GM18519 (cell line): ENCODE results near the gene KCNJ16.
A peak's percentile ranks its signal among the peaks of the same experiment; 100 is the strongest.

Experiments
- ATAC-seq: cut with Tn5 transposase; IDR thresholded peaks from one replicate; pipeline ENCODE4 v1.9.1; 2021; ENCODE audit warnings: mild to moderate bottlenecking, moderate library complexity; ENCODE audit not compliant: unreplicated experiment, low FRiP score

Gene KCNJ16

DNA sequence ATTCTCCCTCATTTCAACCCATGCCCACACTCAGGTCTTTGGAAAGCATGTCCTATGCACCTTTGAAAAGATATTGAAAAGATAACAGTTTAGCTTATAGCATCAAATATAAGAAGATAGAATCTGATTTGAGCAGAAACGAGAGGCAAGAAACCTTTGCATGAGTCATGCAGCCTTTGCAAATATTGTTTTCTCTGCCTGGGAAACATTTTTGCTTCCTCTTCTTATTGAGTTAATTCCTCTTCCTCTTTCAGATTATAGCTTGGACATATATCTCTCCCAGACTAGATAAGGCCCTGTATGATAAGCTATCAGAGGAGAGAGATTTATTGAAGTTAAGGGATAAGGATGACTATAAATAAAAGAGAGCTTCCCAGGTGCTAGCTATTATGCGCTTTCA, 48.2 kb downstream of the KCNJ16 start:
- ATAC-seq = no peak

- no peak for ATAC-seq
Observed at GRCh38 chr17:70124723-70125122, 49.7 kb downstream of the KCNJ16 start.

- ATAC-seq = no peak
Observed at GRCh38 chr17:70127221-70127873, 52.3 kb downstream of the KCNJ16 start.

- ATAC-seq = no peak
Observed at GRCh38 chr17:70128727-70129238, 53.8 kb downstream of the KCNJ16 start.

GRCh38 chr17:70130289-70130688, 55.3 kb downstream of the KCNJ16 start:
- ATAC-seq = no peak

- ATAC-seq = no peak
Observed at GRCh38 chr17:70132505-70132904, 57.5 kb downstream of the KCNJ16 start.

GRCh38 chr17:70134042-70134441, 59.0 kb downstream of the KCNJ16 start:
- no peak for ATAC-seq

DNA sequence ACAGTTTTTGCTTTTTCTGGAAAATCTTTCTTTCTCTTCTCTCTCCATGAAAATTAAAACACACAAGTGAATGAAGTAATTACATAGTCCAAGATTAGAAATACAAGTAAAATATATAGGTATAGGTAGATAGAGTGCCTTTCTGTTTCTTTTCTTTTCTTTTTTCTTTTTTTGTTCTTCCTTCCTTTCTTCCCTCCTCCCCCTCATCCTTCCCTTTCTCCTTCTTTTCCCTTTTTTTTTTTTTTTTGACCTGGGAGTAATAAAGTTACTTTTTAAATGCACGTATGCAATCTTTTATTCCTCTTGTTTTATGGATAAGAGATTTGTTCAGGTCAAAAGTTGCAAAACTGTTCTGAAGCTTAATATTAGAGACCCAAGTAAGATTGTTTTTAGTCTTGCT, 59.8 kb downstream of the KCNJ16 start:
- ATAC-seq = no peak

- ATAC-seq = no peak
Observed at GRCh38 chr17:70136131-70136530, 61.1 kb downstream of the KCNJ16 start.

DNA sequence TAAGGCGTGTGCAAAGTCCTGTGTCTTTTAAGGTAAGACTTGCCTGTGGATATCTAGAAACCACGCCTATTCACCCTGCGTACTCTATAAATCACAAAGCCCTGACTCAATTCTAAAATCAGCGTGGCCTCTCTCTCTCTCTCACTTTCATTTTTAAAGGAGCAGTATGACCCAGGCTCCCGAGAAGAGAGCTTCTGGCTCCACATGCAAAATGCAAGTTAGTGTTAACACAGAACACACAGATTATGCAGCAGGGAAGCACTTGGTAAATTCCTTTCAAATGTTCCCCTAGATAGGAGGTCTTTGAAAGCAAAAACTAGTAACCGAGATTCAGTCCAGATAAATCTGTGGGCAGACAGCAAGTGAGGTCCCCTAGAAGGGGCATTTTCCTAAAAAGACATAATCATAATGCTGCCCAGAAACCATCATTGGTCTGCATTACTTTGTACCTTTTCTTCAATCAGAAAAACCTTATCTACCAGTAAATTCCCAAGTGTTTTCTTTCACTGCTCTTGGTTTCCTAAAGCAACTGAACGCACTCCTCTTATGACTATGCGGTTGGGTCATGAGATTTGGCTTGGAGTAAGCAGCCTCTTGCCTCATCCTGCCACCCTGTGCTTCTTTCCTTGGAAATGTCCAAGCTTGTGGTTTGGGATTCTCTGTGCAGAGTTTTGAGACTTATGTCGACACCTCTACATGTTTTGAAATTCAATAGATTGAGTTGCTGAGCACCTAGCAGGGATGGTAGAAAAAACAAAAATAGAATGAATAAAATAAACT, 62.6 kb downstream of the KCNJ16 start:
- peak; percentile 97 for ATAC-seq

DNA sequence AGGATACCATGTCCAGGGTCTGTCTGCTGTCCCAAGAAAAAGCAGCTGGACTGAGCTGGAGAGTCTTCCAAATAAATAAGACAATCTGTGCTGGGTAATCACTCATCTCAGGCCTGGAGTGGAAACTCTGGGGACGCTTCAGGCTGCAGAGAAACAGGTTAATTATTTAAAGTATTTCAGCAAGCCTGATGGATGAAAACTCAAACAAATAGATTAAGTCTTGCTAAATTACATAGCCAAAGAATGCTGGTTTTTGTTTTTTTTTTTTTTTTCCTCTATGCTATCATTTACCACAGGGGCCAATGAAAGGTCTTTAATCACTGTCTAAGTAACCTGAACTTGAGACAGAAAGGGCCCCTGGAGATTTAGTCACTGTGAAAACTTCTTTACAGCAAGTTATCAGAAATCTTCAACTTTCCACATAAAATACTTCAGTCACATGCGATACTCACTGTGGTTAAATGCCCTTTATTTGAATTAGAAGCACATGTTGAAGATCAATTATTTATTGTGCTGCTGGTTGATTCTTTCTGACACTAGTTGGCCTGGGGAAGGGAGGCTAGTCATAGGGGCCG, 63.4 kb downstream of the KCNJ16 start:
- no peak for ATAC-seq

- no peak for ATAC-seq
Observed at GRCh38 chr17:70139449-70139993, 64.5 kb downstream of the KCNJ16 start.

- ATAC-seq = no peak
Observed at GRCh38 chr17:70144260-70144846, 69.3 kb downstream of the KCNJ16 start.

GRCh38 chr17:70153210-70153609, 78.2 kb downstream of the KCNJ16 start:
- ATAC-seq = no peak

GRCh38 chr17:70157151-70157550, 82.1 kb downstream of the KCNJ16 start:
- ATAC-seq = no peak

DNA sequence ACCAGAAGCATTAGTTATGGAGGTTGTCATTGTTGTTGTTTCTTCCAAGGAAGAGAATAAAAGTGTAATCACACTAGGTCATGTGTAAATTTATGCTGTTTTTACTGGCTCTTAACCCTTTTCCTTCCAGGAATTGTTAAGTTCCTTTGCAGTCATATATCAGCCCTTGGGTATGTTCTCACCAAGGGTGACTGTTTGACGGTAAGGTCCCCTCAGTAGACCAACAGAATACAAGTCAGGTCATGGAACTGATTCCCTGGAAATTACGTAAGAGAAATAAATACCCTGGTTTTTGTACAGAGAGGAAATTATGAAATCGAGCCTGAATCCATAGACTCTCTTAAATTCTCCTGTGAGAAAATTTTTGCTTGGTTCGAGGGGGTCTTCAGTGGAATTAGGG, 83.2 kb downstream of the KCNJ16 start:
- no peak for ATAC-seq

DNA sequence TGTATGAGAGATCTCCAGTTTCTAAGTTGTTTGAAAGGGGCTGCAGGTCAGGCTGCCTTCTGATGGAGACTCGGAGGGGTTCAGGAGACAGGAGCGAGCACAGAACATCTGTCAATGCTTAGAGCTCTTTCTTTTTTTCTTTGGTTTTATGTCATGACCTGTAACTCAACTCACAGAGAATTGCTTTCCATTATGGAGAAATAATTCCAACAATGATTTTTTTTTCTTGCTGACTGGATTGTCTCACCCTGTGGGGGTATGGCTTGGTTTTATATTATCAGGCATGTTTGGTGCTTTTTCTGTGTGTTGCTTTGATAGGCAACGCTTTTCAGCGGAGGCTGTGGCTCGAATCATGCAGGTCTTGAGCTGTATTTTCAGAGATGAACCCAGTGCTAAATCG, 83.6 kb downstream of the KCNJ16 start:
- ATAC-seq = no peak

- no peak for ATAC-seq
Observed at GRCh38 chr17:70159980-70160379, 85.0 kb downstream of the KCNJ16 start.

- no peak for ATAC-seq
Observed at GRCh38 chr17:70161519-70161918, 86.5 kb downstream of the KCNJ16 start.

- no peak for ATAC-seq
Observed at GRCh38 chr17:70165383-70165782, 90.4 kb downstream of the KCNJ16 start.

DNA sequence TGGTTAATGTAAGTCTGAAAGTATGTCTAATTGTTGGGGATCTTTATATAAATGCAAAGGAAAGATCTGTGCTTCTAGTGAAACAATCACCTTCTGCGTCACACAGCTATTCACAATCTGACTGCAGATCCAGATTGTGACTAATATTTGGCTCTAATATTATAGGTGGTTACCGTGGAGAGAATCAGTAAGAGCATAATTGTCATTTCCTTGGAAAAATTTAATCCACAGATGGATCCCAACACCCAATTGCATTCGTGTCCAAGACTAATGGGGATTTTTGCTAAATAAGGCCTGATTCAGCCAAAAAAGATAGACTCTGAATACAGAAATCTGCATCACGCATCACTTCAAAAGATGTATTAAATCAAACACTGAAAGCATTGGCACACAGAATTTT, 91.6 kb downstream of the KCNJ16 start:
- no peak for ATAC-seq
